Measurements from ENCODE around the gene NEGR1. TPM values are rescaled to one million over a fixed set of nuclear protein-coding genes. Genes with fewer than 3 reads are reported as not detected.

The NEGR1 gene
- total and polyA plus RNA-seq, 10 donors, result 0.07 to 1.3 (median 0.54) TPM

- no peak for DNase-seq
- no peak for TF ChIP-seq POLR2AphosphoS5 (IDR thresholded peaks at IDR 0.05)
- no peak for TF ChIP-seq POLR2A (IDR thresholded peaks at IDR 0.05)
- TF ChIP-seq, protein P1, sequence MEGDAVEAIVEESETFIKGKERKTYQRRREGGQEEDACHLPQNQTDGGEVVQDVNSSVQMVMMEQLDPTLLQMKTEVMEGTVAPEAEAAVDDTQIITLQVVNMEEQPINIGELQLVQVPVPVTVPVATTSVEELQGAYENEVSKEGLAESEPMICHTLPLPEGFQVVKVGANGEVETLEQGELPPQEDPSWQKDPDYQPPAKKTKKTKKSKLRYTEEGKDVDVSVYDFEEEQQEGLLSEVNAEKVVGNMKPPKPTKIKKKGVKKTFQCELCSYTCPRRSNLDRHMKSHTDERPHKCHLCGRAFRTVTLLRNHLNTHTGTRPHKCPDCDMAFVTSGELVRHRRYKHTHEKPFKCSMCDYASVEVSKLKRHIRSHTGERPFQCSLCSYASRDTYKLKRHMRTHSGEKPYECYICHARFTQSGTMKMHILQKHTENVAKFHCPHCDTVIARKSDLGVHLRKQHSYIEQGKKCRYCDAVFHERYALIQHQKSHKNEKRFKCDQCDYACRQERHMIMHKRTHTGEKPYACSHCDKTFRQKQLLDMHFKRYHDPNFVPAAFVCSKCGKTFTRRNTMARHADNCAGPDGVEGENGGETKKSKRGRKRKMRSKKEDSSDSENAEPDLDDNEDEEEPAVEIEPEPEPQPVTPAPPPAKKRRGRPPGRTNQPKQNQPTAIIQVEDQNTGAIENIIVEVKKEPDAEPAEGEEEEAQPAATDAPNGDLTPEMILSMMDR (IDR thresholded peaks at IDR 0.05 in 8 of 11, conservative IDR thresholded peaks at IDR 0.05 in 3 of 11), result no peak
- intact Hi-C loops (cut with DNase I; ENCODE audit: low total_unique reads), result no loop called here
Measured at GRCh38 chr1:72278461-72278860, 3.9 kb downstream of the NEGR1 start.

DNA sequence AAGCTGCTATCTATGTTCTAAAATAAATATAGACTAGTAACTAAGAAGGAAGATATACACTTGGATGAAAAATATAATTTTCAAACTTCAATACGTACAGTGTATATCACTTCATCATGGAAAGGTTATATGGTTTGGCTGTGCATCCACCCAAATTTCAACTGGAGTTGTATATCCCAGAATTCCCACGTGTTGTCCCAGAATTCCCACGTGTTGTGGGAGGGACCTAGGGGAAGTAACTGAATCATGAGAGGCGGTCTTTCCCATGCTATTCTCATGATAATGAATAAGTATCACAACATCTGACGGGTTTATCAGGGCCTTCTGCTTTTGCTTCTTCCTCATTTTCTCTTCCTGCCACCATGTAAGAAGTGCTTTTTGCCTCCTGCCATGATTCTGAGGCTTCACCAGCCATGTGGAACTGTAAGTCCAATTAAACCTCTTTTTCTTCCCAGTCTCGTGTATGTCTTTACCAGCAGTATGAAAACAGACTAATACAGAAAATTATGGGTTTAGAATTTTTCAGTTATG, 10.7 kb downstream of the NEGR1 start:
- no peak for DNase-seq
- H3K36me3 ChIP-seq, result no peaks in the 10 kb centered on the region
- intact Hi-C loops (cut with DNase I; ENCODE audit: low total_unique reads), result no loop called here
- TF ChIP-seq POLR2AphosphoS5 (IDR thresholded peaks at IDR 0.05) (no peak), POLR2A (IDR thresholded peaks at IDR 0.05) (no peak)
- TF ChIP-seq, protein P1 (IDR thresholded peaks at IDR 0.05 in 8 of 11, conservative IDR thresholded peaks at IDR 0.05 in 3 of 11), result no peak
- peaks cover 0 to 5% (median 0%) of the 10 kb centered on the region in 8 donors for H3K9me3 ChIP-seq
- WGBS, 5 donors, result 63 to 73% (median 71%) methylated on average over 6 of the region's 6 CpGs
- H3K27me3 ChIP-seq (replicated peaks in 1 of 7), result no peaks in the 10 kb centered on the region
- no peak overlapping the region for H3K27ac ChIP-seq
- no peaks in the 10 kb centered on the region for H3K4me1 ChIP-seq
- H3K4me3 ChIP-seq, result no peak overlapping the region

More at GRCh38 chr1:72278461-72278860, 3.9 kb downstream of the NEGR1 start:
- no peaks in the 10 kb centered on the region for H3K9me3 ChIP-seq
- H3K4me3 ChIP-seq, result no peak overlapping the region
- H3K27ac ChIP-seq, result no peak overlapping the region
- peaks cover 0 to 21% (median 9%) of the 10 kb centered on the region in 6 donors for H3K4me1 ChIP-seq
- H3K36me3 ChIP-seq, result no peaks in the 10 kb centered on the region
- H3K27me3 ChIP-seq (replicated peaks in 1 of 7), result peaks cover 0 to 23% (median 0%) of the 10 kb centered on the region in 7 donors

DNA sequence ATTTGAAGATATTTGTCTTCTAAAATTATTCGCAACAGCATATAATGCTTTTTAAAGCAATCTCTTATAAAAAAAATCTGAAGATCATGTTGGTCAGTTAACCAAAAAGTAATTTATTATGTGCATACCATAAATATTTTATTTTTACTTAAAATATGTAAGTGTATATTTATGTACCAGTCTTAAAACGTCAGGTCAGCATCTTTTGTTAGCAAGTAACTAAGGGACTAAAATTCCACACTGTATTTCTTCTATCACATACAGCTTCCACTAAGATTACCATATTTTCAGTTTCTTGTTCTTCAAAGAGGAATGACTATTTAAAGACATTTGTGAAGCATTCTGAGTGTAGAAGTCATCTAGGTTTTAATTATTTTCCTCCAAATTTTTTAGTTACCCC, 19.6 kb downstream of the NEGR1 start:
- no peak overlapping the region for H3K27ac ChIP-seq
- no peaks in the 10 kb centered on the region for H3K9me3 ChIP-seq
- intact Hi-C loops (cut with DNase I; ENCODE audit: low total_unique reads), result no loop called here
- DNase-seq, result no peak
- no peaks in the 10 kb centered on the region for H3K4me1 ChIP-seq
- H3K4me3 ChIP-seq, result no peak overlapping the region
- no peaks in the 10 kb centered on the region for H3K27me3 ChIP-seq (replicated peaks in 1 of 7)
- no peaks in the 10 kb centered on the region for H3K36me3 ChIP-seq
- TF ChIP-seq POLR2A (IDR thresholded peaks at IDR 0.05) (no peak), POLR2AphosphoS5 (IDR thresholded peaks at IDR 0.05) (no peak)
- TF ChIP-seq, protein P1 (IDR thresholded peaks at IDR 0.05 in 8 of 11, conservative IDR thresholded peaks at IDR 0.05 in 3 of 11), result no peak
- 72 to 83% (median 78%) methylated on average over 2 of the region's 2 CpGs for WGBS, 5 donors

- H3K9me3 ChIP-seq, result no peaks in the 10 kb centered on the region
- no peaks in the 10 kb centered on the region for H3K27me3 ChIP-seq (replicated peaks in 1 of 7)
- intact Hi-C loops (cut with DNase I; ENCODE audit: low total_unique reads), result no loop called here
- H3K4me1 ChIP-seq, result no peaks in the 10 kb centered on the region
- H3K27ac ChIP-seq, result no peak overlapping the region
- H3K36me3 ChIP-seq, result no peaks in the 10 kb centered on the region
- DNase-seq, result no peak
- TF ChIP-seq POLR2AphosphoS5 (IDR thresholded peaks at IDR 0.05) (no peak), POLR2A (IDR thresholded peaks at IDR 0.05) (no peak)
- TF ChIP-seq, protein P1 (IDR thresholded peaks at IDR 0.05 in 8 of 11, conservative IDR thresholded peaks at IDR 0.05 in 3 of 11), result no peak
- no peak overlapping the region for H3K4me3 ChIP-seq
Measured at GRCh38 chr1:72253132-72253531, 29.2 kb downstream of the NEGR1 start.
